ENCODE measurements around the gene COL11A1.

The COL11A1 gene

GRCh38 chr1:103087256-103087655 is 21.1 kb downstream of the COL11A1 start:
- TF ChIP-seq CTCF (IDR thresholded peaks at IDR 0.05; ENCODE audit: low read depth, low read length, missing control alignments): no peak
- DNase-seq (ENCODE audit: low read depth): no peak
- H3K4me3 ChIP-seq (ENCODE audit: low read depth, low read length): no peak overlapping the region

GRCh38 chr1:103084181-103084580 is 24.1 kb downstream of the COL11A1 start:
- H3K4me3 ChIP-seq (ENCODE audit: low read depth, low read length): no peak overlapping the region
- no peak for DNase-seq (ENCODE audit: low read depth)
- no peak for TF ChIP-seq CTCF (IDR thresholded peaks at IDR 0.05; ENCODE audit: low read depth, low read length, missing control alignments)

DNA sequence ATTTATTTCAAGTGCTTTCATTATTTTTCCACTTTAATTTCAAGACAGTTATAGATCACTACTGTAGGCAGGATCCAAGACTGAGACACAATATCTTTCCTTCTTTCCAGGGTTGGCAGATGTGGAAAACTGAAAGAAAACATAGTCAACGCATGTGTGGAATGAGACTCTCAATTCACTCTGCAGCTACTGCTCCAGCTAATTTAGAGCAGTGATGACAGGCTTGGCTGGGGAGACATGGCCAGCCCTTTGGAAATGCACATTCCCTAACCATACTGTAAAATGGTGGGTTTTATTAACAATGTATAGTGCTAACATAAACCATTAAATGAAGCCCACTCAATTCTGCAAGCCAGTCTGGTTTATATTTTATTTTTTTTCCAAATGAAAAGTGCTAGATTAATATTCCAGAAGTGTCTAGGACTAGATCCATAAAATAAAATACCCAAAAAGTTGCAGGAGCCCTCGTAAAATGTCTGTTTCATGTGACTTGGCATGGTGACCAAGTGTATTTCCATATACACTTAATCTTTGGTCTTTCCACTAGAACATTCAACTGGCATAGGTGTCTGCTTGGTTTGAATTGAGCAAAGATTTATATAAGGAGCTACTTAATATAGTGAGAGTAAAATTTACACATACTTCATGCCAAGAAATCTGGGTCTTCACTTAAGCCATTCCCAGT is 32.9 kb downstream of the COL11A1 start:
- no peak for DNase-seq (ENCODE audit: low read depth)
- no peak for TF ChIP-seq CTCF (IDR thresholded peaks at IDR 0.05; ENCODE audit: low read depth, low read length, missing control alignments)
- no peak overlapping the region for H3K4me3 ChIP-seq (ENCODE audit: low read depth, low read length)

DNA sequence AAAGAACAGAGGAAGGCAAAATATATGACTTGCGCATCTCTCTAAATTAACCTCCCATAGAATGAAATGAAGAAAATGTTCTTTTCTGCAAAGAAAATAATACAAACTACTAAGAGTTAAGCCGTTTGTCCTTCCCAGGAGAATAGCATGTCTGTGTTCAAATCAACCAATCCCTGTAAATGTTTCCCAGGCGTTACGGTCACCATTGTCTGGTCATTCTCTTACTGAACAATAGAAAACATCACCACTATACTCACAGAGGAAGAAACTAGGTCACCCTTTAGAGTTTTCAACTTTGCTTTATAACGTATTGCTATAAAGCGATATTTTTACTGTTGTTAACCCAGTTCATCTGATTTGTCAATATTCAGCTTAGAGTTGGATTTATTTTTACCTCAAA is 34.1 kb downstream of the COL11A1 start:
- no peak overlapping the region for H3K4me3 ChIP-seq (ENCODE audit: low read depth, low read length)
- DNase-seq (ENCODE audit: low read depth): no peak
- no peak for TF ChIP-seq CTCF (IDR thresholded peaks at IDR 0.05; ENCODE audit: low read depth, low read length, missing control alignments)

GRCh38 chr1:103069201-103069600 is 39.1 kb downstream of the COL11A1 start:
- DNase-seq (ENCODE audit: low read depth): no peak
- H3K4me3 ChIP-seq (ENCODE audit: low read depth, low read length): no peak overlapping the region
- TF ChIP-seq CTCF (IDR thresholded peaks at IDR 0.05; ENCODE audit: low read depth, low read length, missing control alignments): no peak

GRCh38 chr1:103063921-103064320 is 44.4 kb downstream of the COL11A1 start:
- no peak for DNase-seq (ENCODE audit: low read depth)
- no peak for TF ChIP-seq CTCF (IDR thresholded peaks at IDR 0.05; ENCODE audit: low read depth, low read length, missing control alignments)
- H3K4me3 ChIP-seq (ENCODE audit: low read depth, low read length): no peak overlapping the region

GRCh38 chr1:103058391-103058790 is 49.9 kb downstream of the COL11A1 start:
- H3K4me3 ChIP-seq (ENCODE audit: low read depth, low read length): no peak overlapping the region
- DNase-seq (ENCODE audit: low read depth): no peak
- no peak for TF ChIP-seq CTCF (IDR thresholded peaks at IDR 0.05; ENCODE audit: low read depth, low read length, missing control alignments)
